T-helper 9 cell (primary cell): ENCODE data around the gene PRG3.
"Not testable (repeated sequence)": the region's sequence is repeated elsewhere in the genome, so short reads cannot be mapped to it uniquely, and the experiment has no call there.

Experiments used
- DNase-seq: peaks from one replicate; pipeline ENCODE4 v3.0.0-alpha.2; 2020

The PRG3 gene

DNA sequence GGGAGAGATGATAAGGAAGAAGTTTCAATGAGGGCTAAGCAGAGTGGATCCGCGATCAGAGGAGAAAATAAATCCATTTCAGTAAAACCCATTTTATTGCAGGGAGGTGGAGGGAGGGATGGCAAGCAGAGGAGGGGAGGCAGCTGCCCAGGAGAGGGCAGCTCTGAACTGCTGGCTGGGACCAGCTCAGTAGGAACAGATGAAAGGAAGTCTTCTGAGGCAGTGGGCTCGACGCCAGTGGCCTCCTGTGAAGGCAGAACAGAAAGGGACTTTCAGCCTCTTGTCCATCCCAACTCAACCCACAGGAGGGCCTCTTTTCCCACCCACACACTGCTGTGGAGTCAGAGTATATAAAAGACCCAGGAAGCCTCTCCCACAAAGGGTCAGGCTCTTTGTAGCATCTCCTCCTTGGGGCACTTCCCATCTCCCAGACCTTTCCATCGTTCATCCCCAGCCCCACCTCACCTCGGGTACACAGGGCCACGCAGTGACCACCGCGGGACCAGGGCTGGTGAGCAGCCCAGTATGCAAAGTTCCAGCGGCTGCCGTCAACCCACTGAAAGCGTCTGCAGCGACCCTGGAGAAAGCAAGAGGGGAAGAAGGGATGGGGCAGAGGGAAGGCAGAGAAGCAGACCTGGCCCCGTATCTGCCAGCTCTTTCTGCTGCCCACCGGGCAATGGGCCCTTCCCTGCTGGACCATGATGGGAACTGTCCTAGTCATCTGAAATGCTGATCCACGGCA lies 6.5 kb upstream of the PRG3 start:
- DNase-seq, result no peak

DNA sequence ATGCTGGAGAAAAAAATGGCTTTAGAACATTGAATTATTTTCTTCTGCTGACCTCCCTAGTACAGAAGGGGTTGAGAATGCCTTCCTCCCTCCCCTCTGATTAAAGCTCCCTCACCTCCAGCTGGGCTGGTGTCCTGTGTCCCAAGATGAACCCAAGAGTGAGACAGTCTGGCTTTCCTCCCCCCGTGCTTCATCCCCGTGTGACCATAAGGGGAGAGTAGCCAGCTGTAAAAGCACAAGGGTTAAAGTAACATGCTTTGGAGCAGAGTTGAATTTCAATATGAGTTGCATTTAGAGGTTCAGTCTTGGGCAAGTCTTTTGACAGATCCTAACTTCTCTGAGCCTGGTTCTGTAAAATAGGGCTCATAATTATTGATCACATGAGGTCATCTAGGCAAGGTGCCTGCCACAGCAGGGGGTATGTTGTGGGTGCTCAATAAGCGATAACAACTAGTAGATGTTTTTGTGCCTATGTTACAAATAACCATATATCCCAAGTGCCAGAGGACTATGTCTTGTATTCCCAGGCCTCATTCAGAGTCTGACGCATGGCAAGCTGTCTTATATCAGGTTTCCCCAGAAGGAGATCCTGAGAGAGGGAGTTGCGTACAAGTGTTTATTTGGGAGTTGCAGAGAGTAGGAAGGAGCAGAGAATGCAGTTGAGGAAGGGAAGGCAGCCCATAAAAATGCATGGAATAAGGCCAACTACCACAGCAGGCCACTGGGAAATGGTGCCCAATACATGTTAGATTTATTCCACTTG lies 5.4 kb upstream of the PRG3 start:
- DNase-seq, result no peak

GRCh38 chr11:57379732-57380131 lies 1.2 kb downstream of the PRG3 start:
- no peak for DNase-seq

DNA sequence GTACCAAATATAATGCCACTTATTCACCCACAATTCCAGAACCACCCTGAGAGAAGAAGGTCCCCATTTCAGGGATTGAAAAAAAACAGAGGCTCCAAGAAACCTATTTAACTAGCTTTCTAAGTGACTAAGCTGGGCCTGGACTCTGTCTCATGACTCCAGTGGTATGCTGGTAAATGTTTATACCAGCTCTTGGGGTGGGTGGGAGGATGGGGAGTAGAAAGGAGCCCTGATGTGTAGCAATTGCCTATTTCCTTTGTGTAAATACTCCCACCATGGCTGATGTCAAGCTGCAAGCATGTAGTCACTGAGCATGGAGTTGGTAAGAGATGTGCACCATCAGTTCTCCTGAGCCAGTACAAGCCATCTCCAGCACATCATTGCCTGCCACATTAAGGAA lies 2.8 kb downstream of the PRG3 start:
- no peak for DNase-seq

DNA sequence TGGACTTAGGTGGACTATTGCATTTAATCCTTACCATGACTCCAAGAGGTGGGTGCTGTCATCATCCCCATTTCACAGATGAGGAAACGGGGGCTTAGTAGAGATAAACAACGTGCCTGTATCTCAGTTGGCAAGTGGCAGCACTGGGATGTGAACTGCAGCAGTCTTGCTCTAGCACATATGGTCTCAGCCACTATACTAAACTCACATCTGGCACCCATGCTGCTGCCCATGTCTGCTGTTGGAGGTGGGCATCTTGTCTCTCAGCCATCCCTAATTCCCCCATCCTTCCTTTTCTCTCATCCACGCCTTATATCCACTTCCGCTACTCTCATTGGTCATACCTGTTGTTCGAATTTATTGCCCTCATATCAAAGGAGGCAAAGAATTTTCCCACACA lies 3.8 kb downstream of the PRG3 start:
- DNase-seq, result no peak

- DNase-seq, result no peak
Measured at GRCh38 chr11:57376095-57377090, 4.6 kb downstream of the PRG3 start.

DNA sequence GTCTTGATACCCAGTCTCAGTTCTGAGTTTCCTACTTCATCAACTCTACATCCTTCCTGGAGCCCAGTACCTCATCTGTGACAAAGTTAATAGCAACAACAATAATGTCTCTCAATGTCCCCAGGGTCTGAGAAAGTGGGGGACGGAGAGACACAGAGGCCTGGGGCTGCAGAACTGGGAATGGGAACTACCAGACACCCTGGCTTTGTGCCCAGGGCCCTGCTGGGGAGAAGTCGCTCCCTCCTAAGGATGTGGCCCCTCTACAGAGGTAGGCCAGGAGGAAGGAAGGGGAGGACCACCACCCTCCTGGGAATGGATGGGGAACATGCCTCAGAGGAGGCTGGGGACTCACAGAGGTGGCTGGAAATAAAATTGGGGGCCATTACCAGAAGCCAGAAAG lies 5.5 kb downstream of the PRG3 start:
- no peak for DNase-seq

- DNase-seq, result no peak
Measured at GRCh38 chr11:57374966-57375365, 6.0 kb downstream of the PRG3 start.

- no peak for DNase-seq
Measured at GRCh38 chr11:57373146-57373545, 7.8 kb downstream of the PRG3 start.

DNA sequence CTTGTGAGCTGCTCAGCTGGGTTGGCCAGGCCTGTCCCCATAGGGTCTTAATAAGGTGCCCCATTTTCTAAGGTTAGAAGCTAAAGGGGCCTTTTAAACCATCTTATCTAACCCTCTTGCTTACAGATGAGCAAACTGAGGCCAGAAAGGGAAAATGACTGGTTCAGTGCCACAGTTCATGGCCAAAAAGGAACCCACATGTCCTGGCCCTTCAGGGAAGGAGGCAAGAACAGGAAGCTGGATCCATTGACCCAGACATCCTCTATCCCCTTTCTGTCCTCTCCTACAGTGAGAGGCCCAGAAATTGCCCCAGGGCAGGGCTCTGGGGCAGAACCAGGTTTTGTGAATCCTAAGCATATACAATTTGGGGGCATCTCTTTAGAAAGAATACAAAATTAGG lies 10.0 kb downstream of the PRG3 start:
- no peak for DNase-seq

GRCh38 chr11:57370251-57370650 lies 10.7 kb downstream of the PRG3 start:
- DNase-seq, result no peak

- DNase-seq, result no peak
Measured at GRCh38 chr11:57368845-57369232, 12.1 kb downstream of the PRG3 start.

GRCh38 chr11:57368106-57368844 lies 12.7 kb downstream of the PRG3 start:
- no peak for DNase-seq

- DNase-seq, result no peak
Measured at GRCh38 chr11:57364851-57365660, 15.9 kb downstream of the PRG3 start.

DNA sequence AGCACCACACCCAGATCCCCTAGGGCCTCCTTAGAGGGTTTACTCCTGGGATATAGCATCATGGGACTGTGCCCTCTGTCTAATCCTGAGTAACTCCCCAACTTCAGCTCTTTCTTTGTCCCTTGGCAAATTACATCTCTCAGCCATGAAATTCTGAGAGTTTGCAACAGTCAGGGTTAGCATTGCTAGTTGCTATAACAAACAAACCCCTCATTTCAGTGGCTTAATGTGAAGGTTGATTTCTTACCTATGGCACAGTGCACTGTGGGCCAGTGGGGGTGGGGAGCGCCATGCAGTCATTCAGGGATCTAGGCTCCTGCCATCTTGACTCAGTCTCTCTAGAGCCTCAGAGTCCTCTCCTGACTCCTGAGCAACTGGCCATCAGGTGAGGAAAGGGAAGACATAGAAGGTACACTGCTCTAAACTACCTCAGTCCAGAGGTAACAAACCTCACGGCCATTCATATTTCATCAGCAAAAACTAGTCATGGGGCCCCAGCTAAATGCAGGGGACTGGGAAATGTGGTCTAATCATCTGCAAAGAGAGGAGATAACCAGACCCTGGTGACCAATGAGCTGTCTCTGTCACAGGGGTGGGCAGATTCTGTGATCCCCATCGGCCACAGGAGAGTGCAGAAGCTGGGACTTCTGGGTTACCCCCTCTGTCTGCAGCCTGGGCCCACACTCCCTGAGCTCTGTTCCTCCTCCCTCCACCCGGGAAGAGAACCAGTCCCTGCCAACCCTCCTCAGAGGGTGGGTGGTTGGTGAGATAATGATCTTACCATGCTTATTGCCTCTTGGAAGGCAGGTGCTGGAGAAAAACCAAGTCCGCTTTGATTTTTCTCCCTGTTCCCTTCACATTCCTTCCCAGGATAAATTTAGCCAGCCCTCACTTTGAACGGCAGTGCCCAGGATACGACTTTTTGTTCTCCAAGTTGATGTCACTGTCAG lies 17.5 kb downstream of the PRG3 start:
- no peak for DNase-seq

DNA sequence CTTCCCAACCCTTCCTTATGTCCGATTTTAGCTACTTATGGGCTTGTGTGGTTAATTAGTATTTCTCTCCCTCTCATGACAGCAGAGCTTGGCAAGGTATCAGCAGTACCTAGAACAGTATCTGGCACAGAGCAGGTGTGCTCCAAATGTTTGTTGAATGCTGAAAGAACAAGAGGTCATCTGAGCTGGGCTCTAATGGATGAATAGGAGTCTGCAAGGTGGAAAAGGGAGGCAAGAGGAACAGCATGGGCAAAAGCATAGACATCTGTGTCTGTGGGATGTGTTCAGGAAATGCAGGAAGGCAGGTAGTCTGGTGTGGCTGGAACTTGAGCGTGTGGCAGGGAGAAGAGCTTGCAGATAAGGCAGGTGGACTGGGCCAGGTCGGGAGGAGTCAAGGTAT lies 19.0 kb downstream of the PRG3 start:
- DNase-seq, result no peak

- not testable (repeated sequence) for DNase-seq
Measured at GRCh38 chr11:57361420-57361819, 19.5 kb downstream of the PRG3 start.

DNA sequence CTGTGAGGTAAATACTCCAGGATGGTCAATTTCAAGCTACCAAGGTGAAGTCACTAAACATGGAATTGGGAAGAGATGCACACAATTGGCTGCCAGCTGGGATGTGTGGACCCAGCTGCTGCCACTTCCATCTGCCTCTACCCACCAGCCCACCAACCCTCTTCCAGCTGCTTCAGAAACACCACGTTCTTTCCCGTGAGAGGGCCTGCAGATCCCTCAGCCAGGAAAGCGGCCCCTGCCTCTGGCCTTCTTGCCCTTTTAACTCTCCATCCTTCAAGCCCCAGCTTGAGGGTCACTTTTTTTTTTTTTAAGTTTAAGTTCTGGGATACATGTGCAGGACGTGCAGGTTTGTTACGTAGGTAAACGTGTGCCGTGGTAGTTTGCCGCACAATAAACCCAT lies 20.0 kb downstream of the PRG3 start:
- DNase-seq, result no peak

DNA sequence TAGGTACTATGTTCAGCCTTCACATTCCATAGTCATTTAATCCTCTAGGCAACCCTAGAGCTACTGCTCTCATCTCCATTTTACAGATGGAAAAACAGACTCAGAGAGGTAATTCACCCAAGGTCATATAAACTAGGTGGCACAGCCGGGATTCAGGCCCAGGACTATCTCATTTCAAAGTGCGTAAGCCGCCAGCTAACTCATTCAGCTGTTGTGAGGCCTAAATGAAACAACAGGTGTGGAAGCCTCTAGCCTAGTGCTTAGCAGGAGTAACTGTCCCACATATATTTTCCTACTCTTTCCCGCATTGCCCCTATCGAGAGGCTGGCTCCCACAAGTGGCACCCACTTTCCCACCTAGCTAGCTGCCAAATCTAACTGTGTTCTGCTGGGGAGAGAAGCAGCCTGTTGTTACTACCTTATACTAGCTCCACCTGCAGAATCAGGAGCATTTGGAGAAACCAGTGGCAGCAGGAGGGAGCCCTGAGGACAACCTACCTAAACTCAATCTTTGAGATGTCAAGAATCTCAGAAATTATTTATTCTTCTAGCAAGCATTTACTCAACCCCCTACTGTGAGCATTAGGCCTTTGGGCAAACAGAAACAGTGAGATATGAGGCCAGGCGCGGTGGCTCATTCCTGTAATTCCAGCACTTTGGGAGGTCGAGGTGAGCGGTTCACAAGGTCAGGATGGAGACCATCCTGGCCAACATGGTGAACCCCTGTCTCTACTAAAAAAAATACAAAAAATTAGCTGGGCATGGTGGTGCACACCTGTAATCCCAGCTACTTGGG lies 20.9 kb downstream of the PRG3 start:
- DNase-seq, result no peak

DNA sequence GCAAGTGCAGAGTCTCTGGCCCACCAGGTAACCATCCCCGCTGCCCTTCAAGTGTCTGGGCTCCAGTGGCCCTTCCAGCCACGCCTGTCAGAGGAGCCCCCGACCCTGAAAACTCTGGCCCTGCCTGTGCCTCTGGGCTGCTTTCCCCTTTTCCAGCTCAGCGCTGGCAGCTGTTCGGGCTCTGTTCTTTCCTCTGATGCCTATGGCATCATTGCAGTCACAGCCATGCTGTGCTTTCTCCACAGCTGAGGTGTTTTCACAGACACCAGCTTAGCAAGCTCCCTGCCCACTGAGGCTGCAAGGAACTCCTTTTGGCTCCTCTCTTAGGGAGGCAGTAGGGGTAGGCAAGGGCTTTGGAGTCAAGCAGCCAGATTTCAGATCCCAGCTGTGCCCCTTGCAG lies 21.6 kb downstream of the PRG3 start:
- DNase-seq, result no peak
